Smooth muscle cell of the brain vasculature (primary cell): ENCODE results near the gene HNF1A.

ENCODE experiments used
- DNase-seq: peaks from one replicate; pipeline ENCODE4 v3.0.0-alpha.2; 2012; ENCODE audit warnings: low read depth, low spot score

The HNF1A gene

GRCh38 chr12:120988234-120988633, 9.9 kb downstream of the HNF1A start:
- no peak for DNase-seq

DNA sequence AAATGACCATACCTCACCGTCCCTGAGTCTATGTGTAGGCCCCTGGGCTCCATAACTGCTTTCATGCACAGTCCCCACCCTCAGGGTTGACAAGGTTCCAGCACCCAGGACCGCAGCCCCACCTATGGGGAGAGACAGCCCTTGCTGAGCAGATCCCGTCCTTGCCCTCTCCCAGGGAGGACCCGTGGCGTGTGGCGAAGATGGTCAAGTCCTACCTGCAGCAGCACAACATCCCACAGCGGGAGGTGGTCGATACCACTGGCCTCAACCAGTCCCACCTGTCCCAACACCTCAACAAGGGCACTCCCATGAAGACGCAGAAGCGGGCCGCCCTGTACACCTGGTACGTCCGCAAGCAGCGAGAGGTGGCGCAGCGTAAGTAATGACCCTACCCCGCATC, 10.3 kb downstream of the HNF1A start:
- no peak for DNase-seq

- no peak for DNase-seq
Measured at GRCh38 chr12:120989687-120990086, 11.3 kb downstream of the HNF1A start.

GRCh38 chr12:120990487-120991055, 12.2 kb downstream of the HNF1A start:
- no peak for DNase-seq

DNA sequence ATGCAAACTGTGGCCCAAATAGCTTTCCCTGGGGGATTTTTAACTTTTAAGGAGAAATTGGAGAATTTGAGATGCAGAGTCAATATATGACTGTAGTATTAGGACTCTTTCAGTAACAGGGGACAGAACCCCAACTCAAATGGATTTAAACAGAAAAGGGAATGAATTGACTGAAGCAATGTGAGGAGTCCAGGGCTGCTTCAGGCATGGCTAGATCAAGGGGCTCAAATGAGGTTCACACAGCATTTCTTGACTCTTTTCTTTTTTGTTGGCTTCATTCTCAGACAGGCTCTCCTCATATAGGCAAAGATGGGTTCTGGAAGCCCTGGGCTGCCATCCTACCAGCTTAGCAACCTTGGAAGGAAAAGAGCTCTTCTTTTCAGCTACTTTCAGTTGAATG, 13.6 kb downstream of the HNF1A start:
- no peak for DNase-seq

GRCh38 chr12:120992989-120993388, 14.6 kb downstream of the HNF1A start:
- no peak for DNase-seq

- DNase-seq = no peak
Measured at GRCh38 chr12:120993496-120993895, 15.2 kb downstream of the HNF1A start.

- no peak for DNase-seq
Measured at GRCh38 chr12:120994059-120994458, 15.7 kb downstream of the HNF1A start.

DNA sequence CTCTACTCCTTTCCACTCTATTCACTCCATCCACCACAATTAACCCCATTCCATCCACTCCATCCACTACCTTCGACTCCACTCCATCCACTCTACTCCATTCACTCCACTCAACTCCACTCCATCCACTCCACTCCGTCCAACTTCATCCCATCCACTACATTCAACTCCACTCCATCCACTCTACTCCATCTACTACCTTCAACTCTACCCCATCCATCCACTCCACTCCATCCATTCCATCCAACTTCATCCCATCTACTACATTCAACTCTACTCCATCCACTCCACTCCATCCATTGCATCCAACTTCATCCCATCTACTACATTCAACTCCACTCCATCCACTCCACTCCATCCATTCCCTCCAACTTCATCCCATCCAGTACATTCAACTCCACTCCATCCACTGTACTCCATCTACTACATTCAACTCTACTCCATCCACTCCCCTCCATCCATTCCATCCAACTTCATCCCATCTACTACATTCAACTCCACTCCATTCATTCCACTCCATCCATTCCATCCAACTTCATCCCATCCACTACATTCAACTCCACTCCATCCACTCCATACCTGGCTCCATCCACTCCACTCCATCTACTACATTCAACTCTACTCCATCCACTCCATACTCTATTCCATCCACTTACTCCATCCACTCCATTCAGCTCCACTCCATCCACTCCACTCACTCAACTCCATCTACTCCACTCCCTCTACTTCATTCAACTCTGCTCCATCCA, 16.4 kb downstream of the HNF1A start:
- no peak for DNase-seq

- no peak for DNase-seq
Measured at GRCh38 chr12:120996133-120996746, 17.9 kb downstream of the HNF1A start.

- DNase-seq = no peak
Measured at GRCh38 chr12:120997448-120997847, 19.1 kb downstream of the HNF1A start.

DNA sequence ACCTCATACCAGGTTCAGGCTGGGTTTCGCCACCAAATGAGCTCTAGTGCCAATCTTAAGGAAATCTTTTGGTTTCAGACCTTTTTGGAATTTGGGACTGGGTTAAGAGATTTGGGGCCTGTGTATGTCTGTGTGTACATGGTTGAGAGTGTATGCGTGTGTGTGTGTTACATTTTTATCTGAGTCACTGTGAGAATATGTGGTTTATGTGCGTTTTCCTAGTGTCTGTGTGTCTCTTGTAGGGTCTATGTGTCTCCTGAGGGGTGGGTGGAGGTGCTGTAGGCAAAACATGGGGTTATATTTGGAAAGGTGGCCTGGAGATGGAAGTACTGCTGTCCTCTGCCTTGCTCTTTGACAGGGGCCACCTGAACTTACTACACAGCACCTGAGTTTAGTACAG, 20.1 kb downstream of the HNF1A start:
- no peak for DNase-seq

GRCh38 chr12:120999191-121000120, 21.1 kb downstream of the HNF1A start:
- no peak for DNase-seq

- DNase-seq = no peak
Measured at GRCh38 chr12:121000530-121000929, 22.2 kb downstream of the HNF1A start.

GRCh38 chr12:121001060-121001459, 22.7 kb downstream of the HNF1A start:
- DNase-seq = no peak

- no peak for DNase-seq
Measured at GRCh38 chr12:121001841-121002483, 23.6 kb downstream of the HNF1A start.

DNA sequence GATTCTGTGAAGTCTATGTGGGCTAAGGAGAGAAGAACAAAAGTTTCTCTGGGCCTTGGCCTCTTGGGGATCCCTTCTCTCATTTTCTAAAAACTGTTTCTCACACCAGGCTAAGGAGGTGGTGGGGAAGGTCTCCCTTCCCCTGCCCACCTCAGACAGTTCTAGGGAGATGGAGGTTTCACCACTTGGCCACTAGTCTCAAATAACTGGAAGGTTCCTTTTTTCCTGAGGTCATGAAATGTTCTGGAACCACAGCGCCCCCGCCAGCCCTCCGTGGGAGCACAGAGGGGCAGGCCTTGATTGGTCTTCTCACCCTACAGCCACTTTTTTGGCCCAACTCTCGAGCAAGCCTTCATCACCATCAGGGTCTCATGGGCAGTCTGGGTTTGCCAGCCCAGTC, 25.3 kb downstream of the HNF1A start:
- DNase-seq = no peak

DNA sequence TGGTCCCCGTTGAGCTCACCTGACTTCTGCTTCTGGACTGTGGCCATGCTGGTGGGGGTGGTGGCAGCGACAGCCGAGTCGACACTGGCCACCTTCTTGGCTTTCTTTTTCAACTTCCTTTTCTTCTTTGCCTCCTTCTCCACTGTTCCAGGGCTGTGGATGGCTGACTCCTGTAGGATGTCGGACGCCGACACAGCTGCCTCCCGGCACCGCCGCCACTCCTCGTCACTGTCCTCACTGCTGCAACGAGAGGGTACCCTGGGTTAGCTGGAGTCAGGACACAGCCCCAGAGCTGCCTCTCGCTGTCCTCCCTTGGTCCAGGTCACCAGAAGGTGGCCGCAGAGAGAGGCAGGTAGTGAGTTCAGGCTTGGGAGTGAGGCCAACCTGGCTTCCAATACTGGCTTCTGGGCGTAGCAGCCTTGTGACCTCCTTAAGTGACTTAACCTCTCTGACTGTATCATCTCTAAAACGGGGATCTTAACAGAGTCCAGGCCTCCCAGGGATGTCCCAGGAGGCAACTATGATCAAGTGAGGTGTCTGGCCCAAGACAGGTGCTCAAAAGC, 26.0 kb downstream of the HNF1A start:
- DNase-seq = no peak

DNA sequence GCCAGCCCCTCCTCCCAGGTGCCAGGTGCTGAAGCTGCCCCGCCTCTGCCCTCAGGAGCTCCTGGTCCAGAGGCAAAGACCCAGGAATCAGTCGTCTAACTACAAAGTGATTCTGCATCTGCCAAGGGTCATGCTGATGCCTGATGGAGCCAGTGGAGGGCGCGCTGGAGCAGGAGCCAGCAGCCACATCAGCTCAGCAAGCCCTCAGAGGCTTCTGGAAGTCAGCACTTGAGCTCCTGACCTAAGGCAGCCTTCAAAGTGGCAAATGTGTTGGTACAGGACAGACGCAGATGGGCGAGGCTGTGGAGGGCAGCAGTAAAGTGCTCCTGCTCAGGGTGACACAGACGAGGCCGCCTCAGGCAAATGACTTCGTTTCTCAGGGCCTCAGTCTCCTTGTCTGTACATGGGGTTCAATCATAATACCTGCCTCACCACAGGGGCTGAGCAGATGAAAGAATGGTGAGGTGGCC, 27.0 kb downstream of the HNF1A start:
- peak; percentile 1 for DNase-seq

DNA sequence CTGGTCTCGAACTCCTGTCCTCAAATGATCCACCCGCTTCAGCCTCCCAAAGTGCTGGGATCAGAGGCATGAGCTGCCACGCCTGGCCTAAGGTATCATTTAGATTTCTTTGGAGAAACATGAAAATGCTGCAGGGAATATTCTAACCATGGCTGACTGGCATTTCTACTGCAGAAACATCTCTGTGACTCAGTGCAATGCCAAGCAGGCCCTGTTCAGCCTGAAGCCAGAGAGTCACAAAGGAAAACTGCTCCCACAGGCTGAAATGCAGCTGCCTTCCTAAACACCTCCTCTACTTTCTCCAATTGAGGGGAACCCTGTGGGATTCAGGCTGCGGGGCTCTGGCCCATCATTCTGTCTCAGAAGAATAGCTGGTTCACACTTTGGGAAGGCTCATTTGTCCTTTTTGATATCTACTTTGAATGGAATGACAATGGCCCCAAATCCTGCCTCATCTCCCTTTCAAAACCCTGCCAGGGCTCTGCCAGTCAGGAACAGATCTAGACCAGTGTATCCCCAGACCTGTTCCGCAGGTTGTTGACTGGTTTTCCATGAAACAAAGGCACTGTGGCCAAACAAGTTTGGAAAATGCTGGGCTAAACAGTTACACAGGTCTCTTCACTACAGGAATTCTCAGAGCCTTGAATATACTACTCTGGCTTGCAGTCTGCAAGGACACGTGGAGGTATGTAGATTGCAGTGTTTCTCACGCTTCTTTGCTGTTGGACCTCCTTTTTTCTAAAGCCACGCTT, 30.2 kb downstream of the HNF1A start:
- DNase-seq = no peak
